ENCODE measurements around the gene ACOX1. TPM values are rescaled to one million over a fixed set of nuclear protein-coding genes. Genes with fewer than 3 reads are reported as not detected.

ACOX1 gene
- total RNA-seq: 42.6 and 62.8 TPM in 2 replicates

DNA sequence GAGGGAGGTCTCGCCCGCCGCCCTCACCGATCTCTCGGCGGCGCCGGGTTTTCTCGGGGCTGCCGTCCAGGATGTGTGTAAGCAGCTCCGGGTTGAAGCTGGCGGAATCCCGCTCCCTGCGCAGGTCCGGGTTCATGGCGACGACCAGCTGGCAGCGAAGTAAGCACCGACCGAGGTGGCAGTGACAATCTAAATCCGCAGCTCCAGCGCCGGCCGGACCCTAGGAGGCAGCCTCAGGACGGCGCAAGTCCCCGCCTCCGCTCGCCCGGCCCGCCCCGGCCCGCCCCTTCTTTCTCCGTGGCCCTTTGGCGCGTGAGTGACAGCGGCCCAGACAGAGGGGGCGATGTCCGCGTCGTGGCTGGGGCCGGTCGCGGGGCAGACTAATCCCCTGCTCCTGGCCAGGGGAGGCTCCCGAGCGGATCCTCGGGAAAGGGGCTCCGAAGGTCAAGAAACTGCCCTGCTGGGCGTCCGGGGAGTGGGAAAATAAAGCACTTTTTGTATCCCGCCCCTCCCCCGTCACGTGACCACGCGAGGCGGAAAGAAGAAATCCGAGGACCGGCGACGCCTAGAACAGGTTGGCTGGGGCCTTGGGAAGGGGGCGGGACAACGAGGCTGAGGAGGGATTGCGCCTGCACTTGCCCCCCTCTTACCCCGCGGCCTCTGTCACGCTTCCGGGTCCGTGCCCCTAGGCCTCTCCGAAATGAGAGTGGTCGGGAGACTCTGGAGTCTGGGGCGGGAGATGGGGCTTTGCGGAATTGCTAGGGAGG lies at the start of gene ACOX1, which contains the start of gene TEN1:
TSS of gene ACOX1 (minus strand) at position 229 of the 767 bp plus-strand sequence. CDS start at position 136, 93 bp downstream.
TSS of gene TEN1 (plus strand) at position 303 of the 767 bp plus-strand sequence. CDS start 6,953 bp downstream, outside the sequence.

DNA sequence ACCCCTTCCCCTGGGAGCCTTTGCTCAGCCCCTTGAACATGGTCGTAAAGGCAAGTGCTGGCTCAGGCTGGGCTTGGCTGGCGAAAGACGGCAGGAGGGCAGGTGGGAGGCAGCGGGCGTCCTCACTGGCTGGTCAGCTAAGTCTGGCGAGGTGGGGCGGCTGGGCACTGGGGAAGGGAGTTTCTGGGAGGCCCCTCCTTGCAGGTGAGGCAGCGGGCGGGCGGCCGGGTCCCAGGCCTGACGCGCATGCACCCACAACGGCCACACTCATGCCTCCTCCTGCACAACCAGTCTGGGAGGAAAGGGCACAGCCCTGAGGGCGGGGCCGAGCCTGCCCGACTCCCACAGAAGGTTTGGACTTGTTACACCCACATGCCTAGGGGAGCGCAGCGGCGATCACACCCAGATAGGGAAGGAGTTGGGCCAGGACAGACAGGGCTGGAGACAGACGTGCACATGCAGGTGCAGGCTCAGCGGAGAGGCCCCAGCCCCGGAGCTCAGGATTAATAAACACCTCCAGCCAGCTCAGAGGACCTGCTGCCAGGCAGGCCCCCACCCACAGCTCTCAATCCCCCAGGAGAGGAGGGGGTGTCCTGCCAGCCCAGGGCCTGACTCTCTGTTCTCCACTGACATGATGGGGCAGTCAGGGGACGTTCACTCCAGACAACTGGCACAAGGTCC lies 48.3 kb upstream of the ACOX1 start, which contains the start of gene EVPL:
TSS of gene EVPL (minus strand) at position 148 of the 681 bp plus-strand sequence. CDS start at position 40, 108 bp downstream.

DNA sequence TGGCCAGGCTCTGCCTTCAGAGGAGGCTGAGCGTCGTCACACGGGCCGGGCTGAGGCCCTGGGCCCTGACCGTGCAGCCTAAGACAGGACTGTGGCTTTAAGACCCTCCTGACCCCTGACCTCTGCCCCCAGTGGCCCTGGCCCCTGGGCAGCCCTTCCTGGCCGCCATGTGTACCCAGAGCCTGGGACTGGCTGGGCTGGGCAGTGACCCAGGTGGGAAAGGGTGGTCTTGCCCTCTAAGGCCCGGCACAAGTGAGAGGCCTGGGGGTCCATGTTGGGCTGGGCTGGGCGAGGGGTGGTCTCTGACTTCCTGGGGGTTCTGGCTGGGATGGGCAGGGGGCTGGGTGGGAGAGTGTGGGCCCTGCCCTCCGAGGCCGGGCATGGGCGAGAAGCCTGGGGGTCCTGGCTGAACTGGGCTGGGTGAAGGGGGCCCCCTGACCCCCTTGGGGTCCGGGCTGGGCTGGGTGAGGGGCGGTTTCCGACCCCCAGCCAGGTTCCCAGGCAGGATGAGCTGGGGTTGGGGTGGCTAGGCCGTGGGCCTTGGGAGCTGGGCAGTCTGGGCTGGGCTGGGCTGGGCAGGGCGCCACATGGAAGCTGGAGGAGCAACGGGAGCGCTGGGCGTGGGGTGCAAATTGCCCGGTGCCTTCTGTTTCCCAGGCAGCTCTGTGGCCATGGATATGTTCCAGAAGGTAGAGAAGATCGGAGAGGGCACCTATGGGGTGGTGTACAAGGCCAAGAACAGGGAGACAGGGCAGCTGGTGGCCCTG lies 22.0 kb upstream of the ACOX1 start, which contains the start of gene CDK3:
TSS of gene CDK3 (plus strand) at position 101 of the 767 bp plus-strand sequence. CDS start at position 672, 571 bp downstream.

DNA sequence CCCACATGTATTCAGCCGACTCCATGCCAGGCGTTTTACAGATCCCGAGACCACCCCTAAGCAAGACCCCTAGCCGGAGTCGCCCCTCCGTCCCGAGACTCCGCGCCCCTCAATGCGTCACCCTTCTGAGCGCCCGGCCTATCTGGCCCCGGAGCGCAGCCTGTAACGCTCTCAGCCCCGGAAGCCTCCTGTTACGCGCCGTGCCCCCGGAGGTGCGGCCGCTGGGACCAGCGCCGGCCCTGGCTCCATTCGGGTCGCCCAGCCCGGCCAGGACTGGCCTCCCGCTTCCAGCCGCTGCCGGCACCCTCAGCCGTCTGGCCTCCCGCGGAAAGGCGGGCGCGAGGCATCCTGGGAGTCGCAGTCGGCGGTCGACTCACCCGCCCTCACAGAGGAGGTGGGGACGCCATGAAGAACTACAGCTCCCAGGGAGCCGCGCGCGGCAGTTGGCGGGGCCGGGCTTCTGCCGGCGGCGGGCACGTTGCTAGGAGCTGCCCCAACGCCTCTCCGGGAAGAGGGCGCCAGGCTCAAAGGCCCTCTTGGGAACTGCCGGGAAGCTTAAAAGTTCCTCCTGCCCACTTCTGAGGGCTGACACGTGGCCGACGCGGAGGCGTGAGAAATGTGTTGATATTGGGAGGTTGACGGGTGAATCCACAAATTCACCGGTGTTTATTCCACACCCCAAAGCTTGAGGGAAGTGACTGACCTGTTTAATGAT lies 38.1 kb downstream of the ACOX1 start, which contains the start of gene FBF1:
TSS of gene FBF1 (minus strand) at position 316 of the 715 bp plus-strand sequence. CDS start 2,893 bp downstream, outside the sequence.

DNA sequence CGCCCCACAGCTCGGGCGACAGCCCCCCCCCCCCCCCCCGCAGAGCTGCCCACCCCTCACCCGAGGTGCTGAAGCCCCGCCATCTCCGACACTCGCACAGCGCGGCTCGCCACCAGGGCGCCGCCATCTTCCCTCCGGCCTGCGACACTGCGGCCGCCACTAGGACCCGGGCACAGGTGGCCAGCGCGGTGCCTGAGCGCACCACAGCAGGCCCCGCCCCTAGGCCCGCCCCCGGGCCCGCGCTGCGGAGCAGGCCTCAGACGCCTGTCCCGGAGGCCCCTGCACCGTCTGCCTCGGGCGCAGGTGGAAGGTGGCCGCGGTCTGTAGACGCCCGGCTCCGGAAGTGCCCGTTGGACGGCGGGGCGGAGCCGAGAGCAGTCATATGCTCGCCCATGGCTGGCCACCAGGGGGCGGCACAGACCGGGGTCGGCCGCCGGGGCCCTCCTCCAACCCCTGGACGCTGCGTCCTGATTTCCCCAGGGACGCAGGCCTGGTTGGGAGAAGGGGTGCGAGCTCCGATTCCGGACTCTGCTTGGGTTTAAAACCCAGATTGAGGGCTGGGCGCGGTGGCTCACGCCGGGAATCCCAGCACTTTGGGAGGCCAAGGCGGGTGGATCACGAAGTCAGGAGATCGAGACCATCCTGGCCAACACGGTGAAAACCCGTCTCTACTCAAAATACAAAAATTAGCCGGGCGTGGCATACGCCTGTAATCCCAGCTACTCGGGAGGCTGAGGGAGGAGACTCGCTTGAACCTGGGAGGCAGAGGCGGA lies 74.0 kb downstream of the ACOX1 start, which contains the start of gene MRPL38:
TSS of gene MRPL38 (minus strand) at position 136 of the 773 bp plus-strand sequence. CDS start at position 127, 9 bp downstream.

DNA sequence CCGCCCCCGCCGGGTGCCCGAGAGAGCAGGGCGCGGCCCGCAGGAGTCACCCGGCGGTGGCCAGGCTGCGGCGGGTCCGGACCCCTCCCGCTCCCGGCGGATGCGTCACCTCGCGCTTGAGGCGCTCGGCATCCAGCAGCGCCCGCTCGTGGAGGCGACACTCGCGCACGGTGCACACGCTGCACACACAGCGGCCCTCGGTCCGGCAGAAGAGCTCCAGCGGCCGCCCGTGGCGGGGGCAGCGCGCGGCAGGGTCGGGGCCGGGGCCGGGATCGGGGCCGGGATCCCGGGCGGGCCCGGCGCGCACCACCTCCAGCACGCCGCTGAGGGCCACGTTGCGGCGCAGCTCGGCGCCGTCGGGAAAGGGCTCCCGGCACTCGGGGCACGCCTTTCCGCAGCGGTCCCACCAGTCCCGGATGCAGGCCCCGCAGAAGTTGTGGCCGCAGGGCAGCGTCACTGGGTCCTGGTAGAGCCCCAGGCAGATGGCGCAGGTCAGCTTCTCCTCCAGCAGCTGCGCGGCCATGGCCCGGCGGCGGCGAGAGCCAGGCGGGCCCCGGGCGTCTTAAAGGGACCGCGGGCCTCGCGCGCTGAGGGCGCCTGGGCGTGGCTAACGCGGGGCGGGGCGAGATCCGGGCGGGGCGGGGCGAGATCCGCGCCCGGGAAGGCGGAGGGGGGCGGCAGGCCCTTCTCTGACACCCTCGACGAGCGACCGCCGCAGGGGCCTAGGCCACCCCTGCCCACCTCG lies 82.4 kb downstream of the ACOX1 start, which contains the start of gene TRIM65:
TSS of gene TRIM65 (minus strand) at position 537 of the 745 bp plus-strand sequence. CDS start at position 523, 14 bp downstream.

Other genes with a start within 250 kb of the ACOX1 start
- 48.3 and 71.7 TPM in 2 replicates for gene GALK1, start 214.0 kb downstream of the ACOX1 start, total RNA-seq
- gene UNK, start 194.4 kb downstream of the ACOX1 start, total RNA-seq: 15.8 and 16.0 TPM in 2 replicates
- 0.20 and 0.37 TPM in 2 replicates for gene UNC13D, start 134.8 kb downstream of the ACOX1 start, total RNA-seq
- 19.5 and 24.2 TPM in 2 replicates for gene WBP2, start 123.8 kb downstream of the ACOX1 start, total RNA-seq
- gene TRIM47, start 100.6 kb downstream of the ACOX1 start, total RNA-seq: 22.0 and 25.6 TPM in 2 replicates
- gene TRIM65, start 82.2 kb downstream of the ACOX1 start, total RNA-seq: 14.7 and 21.9 TPM in 2 replicates
- gene MRPL38, start 74.3 kb downstream of the ACOX1 start, total RNA-seq: 52.8 and 52.9 TPM in 2 replicates
- 9.2 and 12.3 TPM in 2 replicates for gene FBF1, start 38.1 kb downstream of the ACOX1 start, total RNA-seq
- 12.1 and 15.8 TPM in 2 replicates for gene TEN1, start 74 bp upstream of the ACOX1 start, total RNA-seq
- 0.37 and 0.98 TPM in 2 replicates for gene CDK3, start 21.7 kb upstream of the ACOX1 start, total RNA-seq
- not detected in 2 replicates for gene EVPL, start 48.1 kb upstream of the ACOX1 start, total RNA-seq
- gene SRP68, start 93.4 kb upstream of the ACOX1 start, total RNA-seq: 23.1 and 28.5 TPM in 2 replicates
- gene GALR2, start 95.6 kb upstream of the ACOX1 start, total RNA-seq: 0.37 TPM in 1 of 2 replicates, not detected in the other
- not detected in 2 replicates for gene ZACN, start 100.0 kb upstream of the ACOX1 start, total RNA-seq
- 62.5 and 70.6 TPM in 2 replicates for gene EXOC7, start 124.6 kb upstream of the ACOX1 start, total RNA-seq
- under 0.01 TPM in 1 of 2 replicates, not detected in the other for gene FOXJ1, start 162.1 kb upstream of the ACOX1 start, total RNA-seq

All from subcutaneous preadipocyte (primary cell).